Measurements from ENCODE around the gene COX5A.

DNA sequence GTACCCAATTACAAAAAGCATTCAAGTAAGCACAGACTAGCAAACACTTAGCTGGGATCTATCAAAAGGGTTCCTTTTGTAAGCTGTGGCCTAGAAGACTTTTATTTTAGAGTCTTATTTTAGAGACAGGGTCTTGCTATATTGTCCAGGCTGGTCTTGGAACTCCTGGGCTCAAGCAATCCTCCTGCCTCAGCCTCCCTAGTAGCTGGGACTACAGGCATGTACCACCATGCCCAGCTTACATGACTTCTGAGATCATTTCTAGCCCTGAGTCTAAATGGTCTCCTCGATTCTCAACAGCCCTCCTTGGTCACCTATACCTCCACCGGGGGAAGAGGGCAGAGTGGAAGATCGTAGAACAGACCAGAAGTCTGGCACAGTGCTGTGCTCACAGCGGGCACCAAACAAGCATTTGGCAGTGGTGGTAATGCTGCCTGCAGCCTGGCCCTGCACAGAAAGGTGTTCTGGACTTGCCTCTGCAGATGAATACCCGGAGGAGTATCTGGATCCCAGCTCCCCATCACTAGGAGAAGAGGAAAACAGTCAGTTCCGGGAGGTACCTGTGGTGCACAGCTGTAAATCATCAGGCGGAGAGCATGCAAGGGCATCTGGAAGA, 33.6 kb downstream of the COX5A start:
- TF ChIP-seq, protein P1, sequence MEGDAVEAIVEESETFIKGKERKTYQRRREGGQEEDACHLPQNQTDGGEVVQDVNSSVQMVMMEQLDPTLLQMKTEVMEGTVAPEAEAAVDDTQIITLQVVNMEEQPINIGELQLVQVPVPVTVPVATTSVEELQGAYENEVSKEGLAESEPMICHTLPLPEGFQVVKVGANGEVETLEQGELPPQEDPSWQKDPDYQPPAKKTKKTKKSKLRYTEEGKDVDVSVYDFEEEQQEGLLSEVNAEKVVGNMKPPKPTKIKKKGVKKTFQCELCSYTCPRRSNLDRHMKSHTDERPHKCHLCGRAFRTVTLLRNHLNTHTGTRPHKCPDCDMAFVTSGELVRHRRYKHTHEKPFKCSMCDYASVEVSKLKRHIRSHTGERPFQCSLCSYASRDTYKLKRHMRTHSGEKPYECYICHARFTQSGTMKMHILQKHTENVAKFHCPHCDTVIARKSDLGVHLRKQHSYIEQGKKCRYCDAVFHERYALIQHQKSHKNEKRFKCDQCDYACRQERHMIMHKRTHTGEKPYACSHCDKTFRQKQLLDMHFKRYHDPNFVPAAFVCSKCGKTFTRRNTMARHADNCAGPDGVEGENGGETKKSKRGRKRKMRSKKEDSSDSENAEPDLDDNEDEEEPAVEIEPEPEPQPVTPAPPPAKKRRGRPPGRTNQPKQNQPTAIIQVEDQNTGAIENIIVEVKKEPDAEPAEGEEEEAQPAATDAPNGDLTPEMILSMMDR (conservative IDR thresholded peaks at IDR 0.05 in 1 of 2, IDR thresholded peaks at IDR 0.05 in 1 of 2; ENCODE audit: low read depth in 1 of 2, low read length in 2 of 2), result no peak
- no peak for TF ChIP-seq EZH2 (IDR thresholded peaks at IDR 0.05; ENCODE audit: low read length, missing control alignments)

All from fibroblast of lung (primary cell).